ENCODE data around the gene RPL13A. TPM values are rescaled to one million over a fixed set of nuclear protein-coding genes. Genes with fewer than 3 reads are reported as not detected.
"Not testable (repeated sequence)": the region's sequence is repeated elsewhere in the genome, so short reads cannot be mapped to it uniquely, and the experiment has no call there.

The RPL13A gene
- total RNA-seq, 4 donors from 2014 or later: 3,727 to 4,286 (median 3,958) TPM

DNA sequence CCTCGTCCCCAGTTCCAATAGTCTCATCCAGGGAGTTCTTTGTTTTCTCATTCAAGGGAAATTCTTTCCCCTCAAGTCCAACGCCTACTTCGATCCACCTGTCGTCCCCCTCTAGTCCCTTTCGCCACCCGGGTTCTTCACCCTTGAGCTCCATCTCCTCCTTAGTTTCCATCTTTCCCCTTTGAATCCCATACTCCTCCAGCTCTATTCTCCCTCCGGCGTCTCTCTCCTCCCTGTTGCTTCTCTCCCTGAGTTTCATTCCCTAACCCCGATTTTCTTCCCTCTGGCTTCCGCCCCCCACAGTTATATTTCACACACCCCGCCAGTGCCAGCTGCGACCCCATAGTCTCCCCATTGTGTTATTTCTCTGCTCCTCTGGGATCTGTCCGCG is 45.5 kb upstream of the RPL13A start:
- TF ChIP-seq POLR2A (IDR thresholded peaks at IDR 0.05): no peak
- TF ChIP-seq, protein P1, sequence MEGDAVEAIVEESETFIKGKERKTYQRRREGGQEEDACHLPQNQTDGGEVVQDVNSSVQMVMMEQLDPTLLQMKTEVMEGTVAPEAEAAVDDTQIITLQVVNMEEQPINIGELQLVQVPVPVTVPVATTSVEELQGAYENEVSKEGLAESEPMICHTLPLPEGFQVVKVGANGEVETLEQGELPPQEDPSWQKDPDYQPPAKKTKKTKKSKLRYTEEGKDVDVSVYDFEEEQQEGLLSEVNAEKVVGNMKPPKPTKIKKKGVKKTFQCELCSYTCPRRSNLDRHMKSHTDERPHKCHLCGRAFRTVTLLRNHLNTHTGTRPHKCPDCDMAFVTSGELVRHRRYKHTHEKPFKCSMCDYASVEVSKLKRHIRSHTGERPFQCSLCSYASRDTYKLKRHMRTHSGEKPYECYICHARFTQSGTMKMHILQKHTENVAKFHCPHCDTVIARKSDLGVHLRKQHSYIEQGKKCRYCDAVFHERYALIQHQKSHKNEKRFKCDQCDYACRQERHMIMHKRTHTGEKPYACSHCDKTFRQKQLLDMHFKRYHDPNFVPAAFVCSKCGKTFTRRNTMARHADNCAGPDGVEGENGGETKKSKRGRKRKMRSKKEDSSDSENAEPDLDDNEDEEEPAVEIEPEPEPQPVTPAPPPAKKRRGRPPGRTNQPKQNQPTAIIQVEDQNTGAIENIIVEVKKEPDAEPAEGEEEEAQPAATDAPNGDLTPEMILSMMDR (IDR thresholded peaks at IDR 0.05): no peak
- no peak for DNase-seq (ENCODE audit: low spot score in 2 of 2)
- WGBS, 2 donors: 11 to 13% methylated on average over 14 of the region's 14 CpGs
- intact Hi-C loops (cut with DNase I; ENCODE audit: low total_unique reads): no loop called here
- H3K4me3 ChIP-seq (ENCODE audit: low read depth, poor library complexity, severe bottlenecking): no peak overlapping the region

DNA sequence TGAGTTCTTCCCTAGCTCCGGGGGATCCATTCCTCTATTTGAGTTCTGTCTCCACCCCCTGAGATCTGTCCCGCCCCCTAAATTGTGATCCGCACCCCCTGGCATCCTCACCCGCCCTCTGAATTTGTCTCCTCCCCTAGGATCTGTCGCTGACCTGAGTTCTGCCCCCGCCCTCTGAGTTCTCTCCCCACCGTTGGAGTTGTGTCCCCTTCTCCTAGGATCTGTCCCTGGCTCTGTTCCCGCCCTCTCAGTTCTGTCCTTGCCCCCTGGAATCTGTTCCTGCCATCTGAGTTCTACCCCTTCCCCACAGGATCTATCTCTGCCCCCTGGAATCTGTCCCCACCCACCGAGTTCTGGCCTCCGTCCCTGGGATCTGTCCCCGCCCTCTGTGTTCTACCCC is 45.1 kb upstream of the RPL13A start:
- intact Hi-C loops (cut with DNase I; ENCODE audit: low total_unique reads): no loop called here
- DNase-seq (ENCODE audit: low spot score in 2 of 2): peak; percentile 66 to 95
- TF ChIP-seq, protein P1 (IDR thresholded peaks at IDR 0.05): no peak
- TF ChIP-seq POLR2A (IDR thresholded peaks at IDR 0.05): no peak
- WGBS, 2 donors: 3 to 5% methylated on average over 11 of the region's 11 CpGs
- no peak overlapping the region for H3K4me3 ChIP-seq (ENCODE audit: low read depth, poor library complexity, severe bottlenecking)

DNA sequence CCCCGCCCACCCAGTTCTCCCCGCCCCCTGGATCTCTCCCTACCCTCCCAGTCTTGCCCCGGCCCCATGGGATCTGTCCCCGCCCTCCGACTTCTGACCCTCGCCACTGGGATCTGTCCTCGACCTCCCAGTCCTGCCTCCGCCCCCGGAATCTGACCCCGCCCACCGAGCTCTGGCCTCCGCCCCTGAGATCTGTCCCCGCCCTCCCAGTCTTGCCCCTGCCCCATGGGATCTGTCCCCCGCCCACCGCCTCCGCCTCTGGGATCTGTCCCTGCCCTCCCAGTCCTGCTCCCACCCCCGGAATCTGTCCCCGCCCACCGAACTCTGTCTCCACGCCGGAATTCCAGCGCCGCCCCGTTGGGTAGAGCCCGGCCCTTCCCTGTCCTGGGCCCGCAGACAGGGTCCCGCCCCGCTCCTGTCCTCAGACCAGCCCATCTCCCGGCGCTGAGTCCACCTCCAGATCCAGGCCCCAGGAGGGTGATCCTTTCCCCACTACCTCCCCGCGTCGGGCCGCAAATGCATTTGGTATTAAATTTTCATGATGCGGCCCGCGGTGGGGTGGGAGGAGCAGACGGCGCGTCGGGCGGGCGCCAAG is 44.5 kb upstream of the RPL13A start:
- peak; percentile 96 to 99 for DNase-seq (ENCODE audit: low spot score in 2 of 2)
- peak overlapping the region; percentile 51 for H3K4me3 ChIP-seq (ENCODE audit: low read depth, poor library complexity, severe bottlenecking)
- intact Hi-C loops (cut with DNase I; ENCODE audit: low total_unique reads): no loop called here
- TF ChIP-seq, protein P1 (IDR thresholded peaks at IDR 0.05): no peak
- TF ChIP-seq POLR2A (IDR thresholded peaks at IDR 0.05): no peak
- 1% methylated on average over 39 to 43 of the region's 43 CpGs for WGBS, 2 donors

DNA sequence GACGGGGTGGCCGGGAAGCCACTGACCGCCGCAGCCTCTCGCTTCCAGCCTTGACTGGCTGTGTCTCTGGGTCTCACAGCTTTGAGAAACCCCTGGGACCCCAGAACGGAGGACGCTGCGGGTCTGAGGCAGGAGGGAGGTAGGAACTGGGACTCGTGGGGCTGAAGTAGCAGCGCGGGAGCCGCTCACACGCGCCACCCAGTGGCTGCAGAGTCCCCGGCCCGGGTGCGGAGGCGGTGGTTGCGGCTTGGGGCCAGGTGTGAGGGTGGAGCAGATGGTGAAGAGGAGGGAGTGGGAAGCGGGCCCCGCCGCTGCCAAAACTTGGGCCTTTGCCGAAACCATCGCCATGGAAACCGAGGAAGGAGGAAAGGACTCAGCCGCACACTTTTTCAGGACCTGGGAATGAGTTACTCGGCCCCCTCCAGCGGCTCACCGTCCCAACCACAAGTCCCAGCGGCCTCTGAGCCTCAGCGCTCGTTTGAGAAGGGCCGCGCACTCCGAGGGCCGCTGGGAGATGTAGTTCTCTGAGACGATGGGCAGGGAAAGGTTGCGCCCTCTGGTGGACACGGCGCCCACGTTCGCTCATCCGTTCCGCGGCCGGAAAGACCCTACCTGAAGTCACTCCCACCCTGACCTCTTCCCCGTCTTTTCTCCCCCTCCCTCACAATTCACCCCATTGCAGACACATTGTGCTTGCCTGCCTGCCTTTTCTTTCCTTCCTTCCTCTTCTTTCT is 43.9 kb upstream of the RPL13A start:
- WGBS, 2 donors: 0 to 1% methylated on average over 43 to 47 of the region's 47 CpGs

DNA sequence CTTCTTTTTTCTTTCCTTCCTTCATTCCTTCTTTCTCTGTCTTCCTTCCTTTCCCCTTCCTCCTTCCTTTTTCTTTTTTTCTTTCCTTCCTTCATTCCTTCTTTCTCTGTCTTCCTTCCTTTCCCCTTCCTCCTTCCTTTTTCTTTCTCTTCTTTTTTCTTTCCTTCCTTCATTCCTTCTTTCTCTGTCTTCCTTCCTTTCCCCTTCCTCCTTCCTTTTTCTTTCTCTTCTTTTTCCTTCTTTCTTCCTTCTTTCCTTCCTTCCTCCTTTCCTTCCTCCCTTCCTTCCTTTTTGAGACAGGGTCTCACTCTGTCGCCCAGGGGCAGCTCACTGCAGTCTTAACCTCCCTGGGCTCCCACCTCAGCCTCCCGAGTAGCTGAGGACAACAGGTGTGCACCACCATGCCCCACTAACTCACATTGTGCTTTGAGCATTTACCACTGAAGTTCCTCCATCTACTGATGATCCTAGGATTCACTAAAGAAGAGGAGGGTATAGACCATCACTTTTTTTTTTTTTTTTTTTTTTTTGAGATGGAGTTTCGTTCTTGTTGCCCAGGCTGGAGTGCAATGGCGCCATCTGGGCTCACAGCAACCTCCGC is 43.2 kb upstream of the RPL13A start:
- DNase-seq (ENCODE audit: low spot score in 2 of 2); H3K4me3 ChIP-seq (ENCODE audit: low read depth, poor library complexity, severe bottlenecking); intact Hi-C loops (cut with DNase I; ENCODE audit: low total_unique reads): not testable (repeated sequence)
- 74 to 78% methylated on average over 5 of the region's 5 CpGs for WGBS, 2 donors

More for the DNA sequence above, 43.9 kb upstream of the RPL13A start:
- peak overlapping the region; percentile 51 for H3K4me3 ChIP-seq (ENCODE audit: low read depth, poor library complexity, severe bottlenecking)
- TF ChIP-seq POLR2A (IDR thresholded peaks at IDR 0.05): no peak
- TF ChIP-seq, protein P1 (IDR thresholded peaks at IDR 0.05): peak in 2 of 3 donors; percentile 2 to 80
- DNase-seq (ENCODE audit: low spot score in 2 of 2): peak; percentile 95 to 99
- intact Hi-C loops (cut with DNase I; ENCODE audit: low total_unique reads): no loop called here

DNA sequence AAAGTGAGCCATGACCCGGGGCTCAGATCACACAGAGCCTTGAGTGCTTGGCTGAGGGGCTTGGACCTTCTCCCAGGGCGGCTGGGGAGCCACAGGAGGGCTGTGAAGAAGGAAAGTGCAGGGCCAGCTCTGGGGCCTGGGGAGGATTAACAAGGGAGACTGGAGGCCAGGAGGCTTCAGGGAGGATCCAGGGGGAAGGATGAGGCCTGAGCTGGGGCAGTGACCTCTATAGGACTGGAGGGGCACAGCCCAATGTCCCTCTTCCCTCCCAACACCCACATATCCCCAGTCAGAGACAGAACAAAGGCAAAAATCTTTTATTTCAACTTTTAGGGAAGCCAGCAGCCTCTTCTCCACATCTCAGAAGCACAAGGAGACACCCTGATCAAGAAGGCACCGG is 41.4 kb upstream of the RPL13A start:
- TF ChIP-seq POLR2A (IDR thresholded peaks at IDR 0.05): no peak
- TF ChIP-seq, protein P1 (IDR thresholded peaks at IDR 0.05): no peak
- intact Hi-C loops (cut with DNase I; ENCODE audit: low total_unique reads): no loop called here
- no peak overlapping the region for H3K4me3 ChIP-seq (ENCODE audit: low read depth, poor library complexity, severe bottlenecking)
- WGBS, 2 donors: 89% methylated on average over 3 of the region's 3 CpGs
- no peak for DNase-seq (ENCODE audit: low spot score in 2 of 2)

Measured in lower leg skin (tissue), 4 donors.